Pancreas (tissue), 10 donors: Measurements from ENCODE around the gene MAD1L1. TPM values are rescaled to one million over a fixed set of nuclear protein-coding genes. Genes with fewer than 3 reads are reported as not detected.

Experiments used
- ATAC-seq, 4 donors: fragments of 200-7000 bp; cut with Tn5 transposase; one replicate each; pipeline versions ENCODE4 v1.8.0 to v1.9.1; 2020; ENCODE audit warnings: mild to moderate bottlenecking in 4 of 4, moderate library complexity in 4 of 4
- DNase-seq, 6 donors: peaks; one replicate each; pipeline ENCODE4 v3.0.0-alpha.2; 2020
- FAIRE-seq: peaks from 2 replicates; lab custom pipeline; 2012; peaks lifted over from hg19 to GRCh38; lab: Jason Lieb, UNC
- H3K27ac ChIP-seq, 4 donors: fragments of 200-600 bp; sonication (generic); 1 replicate in 3 of 4; 2 replicates in 1 of 4; pipeline versions ENCODE4 v1.5.0 to v1.8.0; 2020
- H3K27me3 ChIP-seq, 4 donors: fragments of 200-600 bp; one replicate each; pipeline ENCODE4 v1.8.0; 2021
- H3K36me3 ChIP-seq, 3 donors: fragments of 200-600 bp; sonication (generic) in 1 of 3; one replicate each; pipeline versions ENCODE4 v1.5.0 to v1.8.0; 2020 to 2021
- H3K4me1 ChIP-seq, 3 donors: fragments of 200-600 bp; one replicate each; pipeline ENCODE4 v1.8.0; 2021
- H3K4me3 ChIP-seq, 4 donors: fragments of 200-600 bp; sonication (generic) in 2 of 4; one replicate each; pipeline versions ENCODE4 v1.5.0 to v1.8.0; 2020 to 2021
- H3K9me3 ChIP-seq, 4 donors: fragments of 200-600 bp; one replicate each; pipeline ENCODE4 v1.8.0; 2021
- CTCF ChIP-seq, 4 donors: fragments of 200-600 bp; sonication (generic) in 3 of 4; IDR thresholded peaks; one replicate each; pipeline versions ENCODE4 v1.5.0 to v1.8.0; 2021; ENCODE audit warnings: antibody characterized with exemption in 4 of 4
- WGBS, 2 donors: extraction: QIAGEN DNeasy Blood & Tissue Kit; methylation state at CpG; one replicate each; pipeline ENCODE4 v1.1.7; 2013; 5-methylcytosine and 5-hydroxymethylcytosine counted together
- intact Hi-C, 3 donors: fragments of 100-400 bp; cut with DNase I; formaldehyde crosslinking; loops; one replicate each; pipeline versions ENCODE4 v1.11.1 to v1.14.2; 2022
- polyA plus RNA-seq, 2 donors: library from polyadenylated mRNA; stranded (reverse); fragments of 200-250 nt; gene quantifications; one replicate each; pipeline ENCODE4 v1.2.3, GENCODE V29; 2013
- total RNA-seq, 6 donors: library from RNA; stranded (reverse); fragmentation: NEBNext Ultra II Directional in 4 of 6; extraction: Animal tissue kit (Norgen Biotek cat#: 25700) in 4 of 6; gene quantifications; one replicate each; pipeline versions ENCODE4 v1.2.1 to v1.2.4, GENCODE V29; 2021 to 2023
- donor health status: healthy with polysubstance abuse.
- donor health status: DM: no; HTN: no; CAD: no; lungs with moderate emphysema.
- donor health status: DM: no; HTN: no; CAD: no.
- donor health status: control.
- donor health status: control.
- donor health status: Bipolar disorder and iron deficiency.
- donor health status: DM: yes; HTN: yes; CAD: no.
- donor health status: DM: no; HTN: no; CAD: no.
- donor health status: DM: no; HTN: no; CAD: no.
- donor health status: DM: yes; HTN: yes; CAD: no.

MAD1L1 gene
- total and polyA plus RNA-seq, 8 donors: 9.8 to 28.2 (median 11.9) TPM

GRCh38 chr7:1865000-1865555, 367.7 kb downstream of the MAD1L1 start:
- FAIRE-seq (no peak), ATAC-seq (no peak), DNase-seq (peak in 1 of 6 donors; percentile 43)
- Histone ChIP-seq H3K36me3 (no peaks in the 10 kb centered on the region), H3K27ac (no peak overlapping the region), H3K9me3 (no peaks in the 10 kb centered on the region), H3K27me3 (no peaks in the 10 kb centered on the region), H3K4me3 (no peak overlapping the region), H3K4me1 (no peaks in the 10 kb centered on the region)
- WGBS, 2 donors: 94 to 95% methylated on average over 14 of the region's 14 CpGs
- no peak for TF ChIP-seq CTCF (IDR thresholded peaks at IDR 0.05)
- intact Hi-C loops: no loop called here

- H3K4me1 ChIP-seq: no peaks in the 10 kb centered on the region
- peak in 1 of 6 donors; percentile 61 for DNase-seq
- H3K36me3 ChIP-seq: no peaks in the 10 kb centered on the region
- 87 to 88% methylated on average over 25 of the region's 25 CpGs for WGBS, 2 donors
- ATAC-seq: no peak
- H3K4me3 ChIP-seq: no peak overlapping the region
- H3K27ac ChIP-seq: no peak overlapping the region
- intact Hi-C loops: no loop called here
- H3K27me3 ChIP-seq: no peaks in the 10 kb centered on the region
- H3K9me3 ChIP-seq: no peaks in the 10 kb centered on the region
- FAIRE-seq: no peak
- no peak for TF ChIP-seq CTCF (IDR thresholded peaks at IDR 0.05)
Observed at GRCh38 chr7:1864161-1864940, 368.4 kb downstream of the MAD1L1 start.

- Histone ChIP-seq H3K9me3 (no peaks in the 10 kb centered on the region), H3K4me1 (no peaks in the 10 kb centered on the region), H3K27ac (no peak overlapping the region), H3K36me3 (no peaks in the 10 kb centered on the region), H3K27me3 (no peaks in the 10 kb centered on the region), H3K4me3 (no peak overlapping the region)
- WGBS, 2 donors: 93 to 95% methylated on average over 37 to 40 of the region's 40 CpGs
- TF ChIP-seq CTCF (IDR thresholded peaks at IDR 0.05): no peak
- FAIRE-seq (no peak), ATAC-seq (no peak), DNase-seq (peak in 1 of 6 donors; percentile 58)
- intact Hi-C loops: no loop called here
Observed at GRCh38 chr7:1863091-1863900, 369.4 kb downstream of the MAD1L1 start.

- Histone ChIP-seq H3K4me1 (no peaks in the 10 kb centered on the region), H3K9me3 (no peaks in the 10 kb centered on the region), H3K27me3 (no peaks in the 10 kb centered on the region), H3K36me3 (no peaks in the 10 kb centered on the region), H3K27ac (no peak overlapping the region), H3K4me3 (no peak overlapping the region)
- intact Hi-C loops: no loop called here
- DNase-seq (no peak), ATAC-seq (no peak), FAIRE-seq (no peak)
- no peak for TF ChIP-seq CTCF (IDR thresholded peaks at IDR 0.05)
- WGBS, 2 donors: 85 to 96% methylated on average over 9 of the region's 9 CpGs
Observed at GRCh38 chr7:1862560-1862959, 370.2 kb downstream of the MAD1L1 start.
